ENCODE data around the gene SLC22A15.
"Not testable (repeated sequence)": the region's sequence is repeated elsewhere in the genome, so short reads cannot be mapped to it uniquely, and the experiment has no call there.

SLC22A15 gene

GRCh38 chr1:115976062-115976920 is at the start of gene SLC22A15:
TSS of gene SLC22A15 (plus strand) at chr1:115976513. CDS start at chr1:115976628, 115 bp downstream.
- no peak for DNase-seq

GRCh38 chr1:115927971-115928370 is 48.3 kb upstream of the SLC22A15 start:
- DNase-seq = no peak

DNA sequence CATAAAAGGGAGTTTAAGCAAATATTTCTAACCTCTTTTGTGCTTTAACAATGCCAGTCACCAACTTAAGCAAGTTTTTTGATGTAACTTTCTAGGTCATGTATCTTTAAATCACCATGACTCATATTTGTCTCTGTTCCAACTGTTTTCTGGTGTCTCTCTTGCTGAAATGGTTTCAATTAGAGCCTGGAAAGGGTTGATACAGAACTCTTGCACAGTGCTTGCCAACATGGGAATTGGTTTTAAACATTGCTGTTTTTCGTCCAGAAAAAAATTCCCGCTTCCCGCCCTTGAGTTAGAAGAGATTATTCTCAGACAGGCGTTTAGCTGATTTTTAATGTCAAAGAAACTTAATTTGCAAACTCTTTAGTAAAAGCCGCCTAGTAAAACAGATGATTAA is 46.4 kb upstream of the SLC22A15 start:
- DNase-seq = no peak

GRCh38 chr1:115933625-115934024 is 42.7 kb upstream of the SLC22A15 start:
- no peak for DNase-seq

DNA sequence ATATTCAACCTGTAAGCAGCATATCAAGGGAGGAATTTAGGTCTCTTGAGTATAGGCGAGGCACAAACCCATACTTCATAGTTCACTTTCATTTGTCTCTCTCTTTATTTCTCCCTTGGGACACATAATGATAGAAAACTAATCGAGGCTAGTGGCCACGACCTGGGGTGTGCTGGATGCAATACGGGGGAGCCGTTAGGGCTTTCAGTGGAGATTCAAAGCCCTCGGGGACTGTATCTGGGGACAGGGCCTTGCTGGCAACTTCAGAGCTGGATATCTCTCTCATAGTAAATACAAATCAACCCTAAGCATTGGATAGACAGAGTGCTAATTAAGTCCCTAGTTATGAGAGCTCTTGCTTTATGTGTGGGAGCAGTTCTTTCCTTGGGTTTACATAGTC is 36.9 kb upstream of the SLC22A15 start:
- no peak for DNase-seq

GRCh38 chr1:115946116-115946515 is 30.2 kb upstream of the SLC22A15 start:
- DNase-seq = no peak

DNA sequence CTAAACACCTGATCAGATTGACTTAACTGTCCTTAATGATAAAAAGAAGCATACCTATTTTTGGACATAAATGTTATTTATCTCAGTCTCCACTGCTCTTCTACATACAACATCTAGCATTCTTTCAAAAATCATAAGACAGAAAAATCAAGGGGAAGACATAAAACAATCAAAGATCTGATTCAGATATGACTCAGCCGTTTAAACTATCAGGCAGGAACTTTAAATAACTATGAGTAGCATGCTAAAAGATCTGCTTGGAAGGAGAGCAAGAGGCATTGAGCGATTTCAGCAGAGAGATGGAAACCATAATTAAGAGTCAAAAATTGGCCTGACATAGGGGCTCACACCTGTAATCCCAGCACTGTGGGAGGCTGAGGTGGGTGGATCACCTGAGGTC is 27.2 kb upstream of the SLC22A15 start:
- DNase-seq = no peak

DNA sequence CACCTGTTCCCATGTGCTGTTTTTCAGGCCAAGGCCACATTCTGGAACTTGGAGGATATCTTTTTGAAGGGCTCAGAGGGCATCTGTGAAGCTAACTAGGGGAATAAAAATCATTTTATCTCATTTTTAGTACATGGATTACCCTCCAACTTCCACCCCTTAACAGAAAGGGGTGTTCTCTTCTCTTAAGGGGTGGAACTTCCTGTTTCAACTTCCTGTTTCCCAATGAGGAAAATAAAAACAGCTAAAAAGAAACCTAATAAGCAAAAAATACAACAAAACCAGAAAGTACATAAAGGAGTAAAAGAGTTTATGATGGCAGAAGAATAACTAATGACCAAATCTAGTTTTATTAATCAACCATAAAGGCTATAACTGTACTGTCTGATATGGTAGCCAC is 24.8 kb upstream of the SLC22A15 start:
- no peak for DNase-seq

DNA sequence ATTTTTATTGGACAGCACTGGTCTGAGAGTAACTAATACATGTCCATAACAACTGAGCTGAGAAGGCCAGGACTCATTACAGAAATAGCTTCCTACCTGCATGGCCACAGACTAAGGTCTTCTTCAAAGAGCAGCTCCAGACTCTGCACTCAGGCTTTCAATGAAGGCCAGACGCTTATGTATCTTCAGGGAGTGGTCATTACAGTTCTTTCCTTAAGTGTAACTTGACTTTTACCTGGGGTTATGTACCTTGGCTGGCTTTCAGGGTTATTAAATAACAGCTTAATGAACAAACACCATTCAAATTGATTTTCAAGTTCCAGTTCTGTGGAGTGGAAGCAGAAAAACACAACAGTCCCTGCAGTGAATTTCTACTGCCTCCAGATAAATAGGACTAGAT is 23.8 kb upstream of the SLC22A15 start:
- no peak for DNase-seq

DNA sequence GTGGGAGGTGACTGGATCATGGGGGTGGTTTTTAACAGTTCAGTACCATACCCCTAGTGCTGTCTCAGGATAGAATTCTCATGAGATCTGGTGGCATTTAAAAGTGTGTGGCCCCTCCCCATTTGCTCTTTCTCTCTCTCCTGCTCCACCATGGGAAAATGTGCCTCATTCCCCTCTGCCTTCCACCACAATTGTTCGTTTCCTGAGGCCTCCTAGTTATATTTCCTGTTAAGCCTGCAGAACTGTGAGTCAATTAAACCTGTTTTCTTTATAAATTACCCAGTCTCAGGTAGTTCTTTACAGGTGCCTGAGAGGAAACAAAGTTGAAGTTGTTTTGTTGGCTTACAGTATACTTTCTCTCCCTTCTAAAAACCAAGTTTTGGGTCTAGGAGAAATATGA is 23.1 kb upstream of the SLC22A15 start:
- no peak for DNase-seq

GRCh38 chr1:115954684-115955083 is 21.6 kb upstream of the SLC22A15 start:
- no peak for DNase-seq

DNA sequence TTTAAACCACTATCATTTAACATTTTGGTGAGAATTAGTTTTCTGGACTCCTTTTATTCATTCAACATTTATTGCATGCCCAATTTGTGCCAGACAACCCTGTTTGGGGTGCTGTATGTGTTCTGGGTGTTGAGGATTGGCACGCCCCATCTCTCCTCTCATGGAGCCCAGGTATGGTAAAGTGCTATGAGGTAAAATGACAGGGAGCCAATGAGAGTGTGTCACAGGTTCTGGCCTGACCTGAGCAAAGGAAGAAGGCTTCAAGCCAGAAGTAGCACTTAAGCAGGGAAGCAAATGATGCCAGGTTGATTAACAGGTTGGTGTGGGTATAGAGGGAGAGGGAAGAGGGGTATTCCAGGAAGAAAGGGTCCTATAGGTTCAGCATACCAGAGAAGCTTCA is 21.1 kb upstream of the SLC22A15 start:
- no peak for DNase-seq

GRCh38 chr1:115958866-115959265 is 17.4 kb upstream of the SLC22A15 start:
- DNase-seq = no peak

DNA sequence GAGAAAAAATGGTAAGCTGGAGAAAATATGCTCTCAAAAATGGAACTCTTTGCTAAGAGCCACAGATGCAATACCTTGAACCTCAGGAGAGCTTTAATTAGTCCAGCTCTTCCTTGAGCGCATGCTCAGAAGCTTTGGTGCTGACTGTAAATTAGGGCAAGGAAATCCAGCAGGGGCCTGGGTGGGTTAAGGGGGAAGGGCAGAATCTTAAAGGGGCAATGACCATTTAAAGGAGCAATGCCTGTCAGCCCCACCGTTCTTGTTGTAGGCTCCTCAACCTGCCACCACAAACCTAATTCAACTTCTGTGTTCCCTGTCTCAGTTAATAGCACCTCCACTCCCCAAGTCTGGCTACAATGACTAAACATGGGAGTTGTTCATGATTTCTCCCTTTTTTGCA is 6.8 kb upstream of the SLC22A15 start:
- no peak for DNase-seq

- DNase-seq = not testable (repeated sequence)
Observed at GRCh38 chr1:115971778-115972177, 4.5 kb upstream of the SLC22A15 start.

GRCh38 chr1:115973154-115973553 is 3.2 kb upstream of the SLC22A15 start:
- no peak for DNase-seq

GRCh38 chr1:115975569-115976061 is 698 bp upstream of the SLC22A15 start:
- DNase-seq = no peak

DNA sequence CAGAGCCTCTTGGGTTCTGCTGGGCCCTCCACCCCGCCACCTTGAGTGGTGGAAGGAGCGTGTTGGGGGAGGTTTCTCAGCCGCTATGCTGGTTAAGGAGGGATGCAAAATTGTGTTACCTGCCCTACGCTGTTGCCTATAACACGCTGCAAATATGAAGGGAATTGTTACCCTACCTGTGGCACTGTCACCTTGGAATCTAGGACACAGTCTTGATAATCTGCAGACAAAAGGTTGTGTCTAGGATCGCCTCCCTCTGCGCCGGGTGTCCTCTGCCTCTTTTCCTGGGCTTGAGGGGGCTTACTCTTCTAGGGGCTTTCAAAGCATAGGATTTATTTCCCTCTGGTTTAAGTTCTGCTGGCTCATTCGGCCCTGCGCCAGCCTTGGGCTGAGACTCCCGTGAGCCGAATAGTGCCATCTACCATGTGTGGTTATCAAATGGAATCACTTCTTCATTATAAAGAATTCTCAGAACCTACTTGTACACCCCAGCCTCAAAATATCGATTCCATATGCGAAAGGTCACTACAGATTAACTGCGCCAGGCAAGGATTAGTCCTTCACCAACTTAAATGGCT is 697 bp downstream of the SLC22A15 start:
- DNase-seq = no peak

DNA sequence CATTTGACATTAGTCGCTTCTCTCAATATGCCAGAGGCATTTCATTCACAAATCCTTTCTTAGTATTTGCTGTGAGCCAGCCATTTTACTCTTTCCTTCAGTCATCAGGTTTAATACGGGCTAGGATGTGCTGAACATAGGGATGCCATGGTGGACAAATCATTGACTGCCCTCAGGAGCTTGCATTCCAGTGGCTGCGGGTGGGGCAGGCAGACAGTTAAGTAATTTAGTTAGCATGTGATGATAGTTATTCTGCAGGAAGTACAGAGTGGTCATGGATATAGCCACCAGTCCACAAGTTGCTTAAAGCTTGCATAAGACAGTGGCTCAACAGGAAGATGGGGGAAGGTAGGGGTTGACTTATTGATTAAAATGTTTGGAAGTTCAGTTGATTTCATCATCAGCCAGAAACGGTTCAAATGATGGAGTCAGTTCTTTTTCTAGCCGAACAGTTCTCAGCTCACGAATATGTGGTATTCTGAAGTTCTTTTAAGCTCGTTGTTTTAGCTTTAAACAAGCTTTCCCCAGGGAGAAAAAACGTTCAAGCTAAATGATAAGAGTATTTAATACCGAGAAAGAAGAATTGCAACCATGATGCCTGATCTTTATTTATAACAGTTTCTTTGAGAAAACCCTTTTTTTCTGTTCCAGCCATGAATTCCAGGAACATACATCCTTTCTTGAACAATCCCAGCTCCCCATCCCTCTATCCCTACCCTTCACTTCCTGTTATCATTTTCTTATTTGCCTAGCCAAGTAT is 1.4 kb downstream of the SLC22A15 start:
- DNase-seq = no peak

GRCh38 chr1:115978292-115978941 is 2.1 kb downstream of the SLC22A15 start:
- DNase-seq = no peak

DNA sequence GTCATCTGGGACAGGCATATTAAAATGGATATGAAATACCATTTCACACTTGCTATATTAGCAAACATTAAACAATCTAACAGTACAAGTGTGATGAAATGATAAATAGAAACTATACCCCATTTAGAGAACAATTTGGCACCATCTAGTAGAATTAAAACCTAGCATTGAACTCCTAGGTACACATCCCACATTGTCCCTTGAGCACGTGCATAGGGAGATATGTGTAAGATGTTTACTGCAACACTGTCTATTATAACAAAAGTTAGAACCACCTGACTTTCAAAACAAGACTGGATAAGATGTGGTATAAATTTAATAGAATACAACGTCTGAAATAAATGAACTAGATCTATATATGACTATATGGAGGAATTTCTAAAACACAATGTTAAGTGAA is 3.8 kb downstream of the SLC22A15 start:
- DNase-seq = no peak

DNA sequence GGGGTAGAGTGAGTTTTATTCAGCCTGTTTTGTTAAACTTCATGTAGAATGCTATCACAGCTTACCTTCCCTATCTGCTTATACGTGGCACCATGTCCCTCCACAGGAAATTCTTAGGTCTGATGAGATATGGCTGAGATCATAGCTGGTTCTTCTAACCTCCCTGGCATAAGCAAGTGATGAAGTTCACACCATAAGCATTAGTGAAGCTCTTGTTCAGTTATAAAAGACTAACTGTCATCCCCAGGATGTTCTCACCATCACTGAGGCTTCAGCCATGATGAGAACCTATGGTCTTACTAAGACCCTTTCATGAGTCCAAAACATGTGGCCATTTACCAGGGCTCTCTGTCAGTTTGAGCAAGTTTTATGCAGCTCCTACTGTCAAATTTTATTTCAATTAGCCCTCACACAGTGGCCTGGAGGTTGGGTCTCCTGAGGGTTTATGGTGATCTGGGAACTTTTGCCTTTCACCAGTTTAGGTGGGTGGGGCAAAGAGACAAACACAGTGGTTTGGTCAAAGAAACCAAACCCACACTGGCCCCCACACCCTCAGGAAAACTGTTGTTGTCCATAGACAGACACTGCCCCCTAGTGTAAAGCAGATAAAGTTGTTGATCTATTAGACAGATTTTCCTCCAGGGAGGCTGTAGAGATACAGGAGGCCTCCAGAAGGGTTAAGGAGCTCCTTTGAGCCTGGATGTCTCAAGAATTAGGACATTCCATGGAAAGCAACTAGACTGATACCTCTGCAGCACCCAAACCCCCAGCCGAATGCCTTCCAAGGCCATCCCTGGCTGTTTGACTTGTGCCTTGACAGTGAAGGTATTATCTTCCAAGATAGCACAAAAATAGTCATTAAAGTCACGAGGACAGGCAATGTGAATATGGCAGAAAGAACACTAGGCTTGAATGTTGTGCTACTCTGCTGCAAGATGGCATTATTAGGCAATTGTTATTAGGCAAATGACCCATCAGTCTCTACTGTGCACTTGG is 5.0 kb downstream of the SLC22A15 start:
- DNase-seq = no peak

Measured in activated naive CD4-positive, alpha-beta T cell (primary cell).